GM18517 (cell line): ENCODE results near the gene PFKP.

Experiments used
- ATAC-seq: cut with Tn5 transposase; IDR thresholded peaks from one replicate; pipeline ENCODE4 v1.9.1; 2021; ENCODE audit warnings: mild to moderate bottlenecking, moderate library complexity; ENCODE audit not compliant: unreplicated experiment

PFKP gene

DNA sequence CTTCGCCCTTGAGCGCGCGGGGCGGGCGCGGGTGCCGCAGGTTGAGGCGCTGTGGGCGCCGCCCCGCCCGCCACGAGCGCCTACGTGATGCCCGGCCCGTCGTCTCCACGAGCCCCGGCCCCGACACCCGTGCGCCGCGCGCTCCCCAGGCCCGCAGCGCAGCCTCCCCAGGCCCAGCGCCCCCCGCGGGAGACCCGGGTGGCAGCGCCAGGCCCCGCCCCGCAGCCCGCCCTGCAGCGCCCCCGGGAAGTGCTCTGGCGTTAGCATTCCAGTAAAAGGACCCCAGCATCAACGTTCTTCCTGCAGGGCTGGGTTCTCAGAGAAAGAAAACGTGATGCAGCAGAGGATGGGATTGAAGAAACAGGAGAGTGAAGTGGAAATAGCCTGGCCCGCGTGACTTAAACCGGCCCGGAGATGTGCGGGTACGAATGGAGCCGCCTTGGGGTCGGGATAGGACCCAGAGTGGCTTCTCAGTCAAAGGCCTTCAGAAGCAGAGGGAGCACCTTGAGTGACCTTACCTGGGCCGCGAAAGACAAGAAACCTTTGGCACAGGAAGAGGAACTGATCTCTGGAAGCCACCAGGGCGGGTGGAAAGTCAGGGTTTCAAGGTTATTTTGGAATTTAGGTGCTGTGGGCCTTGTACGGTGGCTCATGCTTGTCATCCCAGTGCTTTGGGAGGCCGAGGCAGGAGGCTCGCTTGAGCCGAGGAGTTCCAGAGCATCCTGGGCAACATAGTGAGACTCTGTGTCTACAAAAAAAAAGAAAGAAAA, 1.8 kb downstream of the PFKP start:
- ATAC-seq: peak; percentile 34

DNA sequence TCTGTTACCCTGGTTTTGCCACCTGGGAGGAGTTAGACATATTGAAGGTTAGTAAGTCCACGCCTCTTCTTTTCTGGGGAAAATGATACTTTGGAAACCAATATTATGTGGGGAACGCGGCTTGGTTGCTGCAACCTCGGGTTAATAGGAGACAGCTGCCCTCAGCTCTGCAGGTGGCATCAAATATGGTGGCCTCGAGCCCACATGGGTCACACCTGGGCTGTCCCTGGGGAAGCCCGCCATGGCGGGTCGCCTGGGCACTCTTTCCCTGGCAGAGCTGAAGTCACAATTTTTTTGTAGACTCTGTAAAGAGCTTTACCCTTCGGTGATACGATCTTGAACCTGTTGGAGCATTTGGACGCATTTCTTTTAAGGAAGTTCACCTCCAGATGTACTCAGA, 2.5 kb downstream of the PFKP start:
- ATAC-seq: no peak

DNA sequence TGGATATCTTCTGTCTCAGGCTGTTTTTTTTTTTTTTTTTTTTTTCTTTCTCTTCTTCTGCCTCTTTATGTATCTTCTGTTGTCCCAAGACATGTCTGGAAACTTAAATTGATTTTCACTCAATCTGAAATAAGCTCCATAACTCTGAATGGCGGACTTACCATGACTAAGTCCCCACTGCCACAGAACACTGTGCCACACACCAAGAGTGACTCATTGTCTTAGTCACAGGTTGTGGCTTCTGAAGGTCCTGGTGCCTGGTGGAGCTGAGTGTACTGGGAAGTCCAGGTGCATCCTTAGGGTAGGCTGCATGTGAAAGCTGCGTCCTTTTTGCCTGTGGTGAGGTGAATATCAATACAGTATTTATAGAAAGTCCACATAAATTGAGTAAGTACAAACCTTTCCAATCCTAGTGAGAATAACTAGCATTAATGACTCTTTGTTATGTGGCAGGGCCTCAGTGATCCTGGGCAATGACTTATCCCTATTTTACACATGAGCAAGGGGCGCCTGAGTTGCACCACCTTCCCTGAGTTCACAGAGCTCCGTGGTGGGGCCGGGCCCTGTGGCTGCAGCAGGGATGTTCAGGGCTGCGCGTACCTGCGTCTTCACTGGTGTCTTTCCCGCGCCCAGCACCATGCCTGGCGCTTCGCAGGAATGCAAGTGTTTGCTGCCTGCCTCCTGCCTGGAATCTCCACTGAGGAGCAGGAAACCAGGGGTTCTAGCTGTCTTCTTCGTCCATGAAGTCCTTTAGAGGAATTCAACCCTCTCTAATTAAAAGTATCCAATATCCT, 4.3 kb downstream of the PFKP start:
- no peak for ATAC-seq

DNA sequence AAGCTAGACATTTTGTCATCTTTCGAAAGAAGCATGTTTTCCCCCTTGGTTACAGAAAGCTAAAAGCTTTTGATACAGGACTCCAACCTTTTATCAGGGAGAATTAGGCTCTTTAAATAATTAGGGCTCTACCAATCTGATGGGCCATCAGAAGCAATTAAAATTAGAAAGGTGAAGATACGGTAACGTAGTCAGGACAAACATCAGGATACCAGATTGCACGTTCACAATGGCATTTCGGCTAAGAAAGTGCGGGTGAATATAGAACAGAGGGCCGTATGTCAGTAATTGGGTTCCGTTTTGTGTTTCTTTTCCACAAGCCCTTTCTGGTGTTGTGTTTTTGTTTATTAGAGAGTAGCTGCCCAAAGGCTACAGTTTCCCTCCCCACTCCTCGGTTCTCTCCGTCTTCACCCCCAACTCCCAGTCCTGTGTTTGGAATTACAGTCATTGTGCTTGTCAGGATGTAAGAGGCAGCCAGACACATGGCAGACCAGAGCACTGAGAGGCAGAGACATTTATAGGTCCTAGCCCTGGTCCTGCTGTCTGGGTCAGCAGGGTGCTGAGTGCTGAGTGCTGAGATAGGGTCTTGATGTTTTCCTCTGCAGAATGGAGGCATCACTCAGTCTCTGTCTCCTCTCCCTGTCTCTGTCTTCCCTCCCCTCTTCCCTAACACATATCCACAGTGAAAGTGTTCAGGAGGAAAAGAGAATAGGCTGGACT, 5.5 kb downstream of the PFKP start:
- no peak for ATAC-seq

DNA sequence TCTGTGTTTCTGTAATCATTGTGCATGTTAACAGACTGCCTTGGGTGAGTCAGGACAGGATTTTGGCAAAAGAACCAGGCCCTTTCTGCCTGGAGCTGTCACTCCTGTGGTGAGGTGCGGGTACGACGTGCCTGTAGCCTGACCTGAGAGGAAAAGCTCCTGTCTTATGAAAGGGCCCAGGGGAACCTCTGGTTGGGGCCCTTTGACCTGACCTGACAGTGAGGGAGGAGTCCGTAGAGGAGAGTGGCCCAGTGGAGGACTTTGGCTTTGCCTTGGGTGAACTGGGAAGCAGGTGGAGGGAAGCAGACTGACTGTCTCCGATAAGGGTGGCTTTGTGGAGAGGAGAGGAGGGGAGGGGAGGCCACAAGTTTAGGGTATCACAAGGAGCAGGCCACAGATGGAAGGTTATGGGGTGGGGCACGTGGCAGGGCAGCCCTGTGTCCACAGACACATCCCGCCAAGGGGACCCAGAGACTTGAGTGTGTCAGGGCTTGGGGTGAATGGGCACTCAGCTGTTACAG, 6.9 kb downstream of the PFKP start:
- no peak for ATAC-seq

DNA sequence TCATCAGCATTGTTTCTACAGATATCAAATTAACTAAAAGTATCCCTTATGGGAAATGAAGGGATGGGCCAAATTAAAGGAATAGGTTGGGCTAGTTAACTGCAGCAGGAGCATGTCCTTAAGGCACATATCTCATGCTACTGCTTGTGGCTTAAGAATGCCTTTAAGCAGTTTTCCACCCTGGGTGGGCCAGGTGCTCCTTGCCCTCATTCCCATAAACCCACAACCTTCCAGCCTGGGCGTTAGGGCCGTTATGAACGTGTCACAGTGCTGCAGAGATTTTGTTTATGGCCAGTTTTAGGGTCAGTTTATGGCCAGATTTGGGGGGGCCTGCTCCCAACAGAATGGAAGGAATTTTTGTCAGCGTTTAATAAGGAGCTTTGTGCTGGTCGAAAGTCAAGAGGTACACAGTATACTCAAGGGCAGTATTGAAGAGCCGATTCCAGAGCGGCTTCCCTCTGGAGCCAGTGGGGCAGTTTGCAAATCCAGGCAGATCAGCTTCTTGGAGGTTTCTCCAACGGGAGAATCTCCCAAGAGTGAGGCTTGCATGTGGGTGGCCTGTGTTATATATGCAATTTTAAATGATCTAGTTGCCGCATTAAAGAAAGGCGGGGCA, 7.7 kb downstream of the PFKP start:
- no peak for ATAC-seq

DNA sequence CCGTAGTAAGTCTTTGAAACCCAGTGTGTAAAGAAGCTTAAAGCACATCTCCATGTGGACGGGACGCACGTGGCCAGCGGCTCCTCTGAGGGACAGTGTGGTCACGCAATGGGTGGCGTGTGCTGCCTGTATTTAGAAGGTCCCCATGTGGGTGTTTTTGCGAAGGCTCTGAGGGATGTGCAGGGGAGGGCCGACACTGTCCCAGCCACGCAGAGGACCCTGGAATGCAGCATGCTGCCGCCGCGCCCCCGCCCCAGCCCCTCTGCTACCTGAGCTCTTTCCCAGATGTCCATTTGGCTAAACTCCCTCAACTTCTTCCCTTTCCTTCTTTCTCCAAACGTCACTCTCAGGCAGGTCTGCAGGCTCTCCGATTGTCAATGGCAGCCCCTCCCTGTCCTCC, 8.8 kb downstream of the PFKP start:
- no peak for ATAC-seq

DNA sequence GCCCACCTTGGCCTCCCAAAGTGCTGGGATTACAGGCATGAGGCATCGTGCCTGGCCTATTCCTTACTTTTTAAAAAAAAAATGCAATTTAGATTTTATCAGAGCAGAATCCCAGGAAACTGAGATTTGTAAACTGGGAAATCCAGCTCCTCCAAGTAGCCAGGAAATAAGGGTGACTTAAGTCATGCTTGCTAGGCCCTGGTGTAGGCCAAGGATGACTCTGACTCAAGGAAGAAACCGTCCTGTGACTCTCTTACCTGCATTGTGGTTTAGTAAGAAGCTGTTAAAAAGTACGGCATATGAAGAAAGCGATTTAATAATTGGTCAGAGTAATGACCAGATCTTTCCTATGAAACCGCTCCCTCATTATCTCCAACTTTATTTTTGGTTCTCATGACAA, 10.2 kb downstream of the PFKP start:
- no peak for ATAC-seq

DNA sequence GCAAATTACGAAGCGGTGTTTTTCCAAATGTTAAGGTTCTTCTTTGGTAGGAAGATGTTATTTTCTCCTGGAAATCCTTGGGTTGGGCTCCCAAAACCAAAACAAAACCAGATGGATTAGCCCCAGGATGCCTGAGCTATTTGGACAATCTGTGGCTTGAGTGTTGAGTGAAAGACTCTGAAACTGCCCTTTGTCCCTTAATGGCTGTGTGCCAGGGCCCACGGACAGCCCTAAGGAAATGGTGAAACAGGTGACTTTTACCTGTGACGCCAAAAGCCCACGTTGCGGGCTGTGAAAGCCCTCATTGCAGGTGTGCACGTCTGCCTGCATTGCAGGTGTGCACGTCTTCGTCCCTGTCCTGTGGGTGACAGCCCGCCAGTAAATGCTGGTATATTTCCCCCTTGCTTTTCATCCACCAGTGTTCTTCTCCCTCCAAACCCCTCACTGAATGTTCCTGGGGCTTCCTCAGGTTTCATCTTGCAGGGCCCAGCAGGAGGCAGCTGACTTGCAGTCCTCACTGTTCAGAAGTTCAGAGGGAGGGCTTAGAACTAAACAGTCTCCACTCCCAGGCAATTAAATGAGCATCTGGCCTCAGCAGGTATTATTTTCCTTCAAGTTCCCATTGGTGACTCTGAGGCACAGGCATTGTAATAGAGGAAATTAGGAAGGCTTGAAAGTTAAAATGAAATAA, 10.7 kb downstream of the PFKP start:
- no peak for ATAC-seq

DNA sequence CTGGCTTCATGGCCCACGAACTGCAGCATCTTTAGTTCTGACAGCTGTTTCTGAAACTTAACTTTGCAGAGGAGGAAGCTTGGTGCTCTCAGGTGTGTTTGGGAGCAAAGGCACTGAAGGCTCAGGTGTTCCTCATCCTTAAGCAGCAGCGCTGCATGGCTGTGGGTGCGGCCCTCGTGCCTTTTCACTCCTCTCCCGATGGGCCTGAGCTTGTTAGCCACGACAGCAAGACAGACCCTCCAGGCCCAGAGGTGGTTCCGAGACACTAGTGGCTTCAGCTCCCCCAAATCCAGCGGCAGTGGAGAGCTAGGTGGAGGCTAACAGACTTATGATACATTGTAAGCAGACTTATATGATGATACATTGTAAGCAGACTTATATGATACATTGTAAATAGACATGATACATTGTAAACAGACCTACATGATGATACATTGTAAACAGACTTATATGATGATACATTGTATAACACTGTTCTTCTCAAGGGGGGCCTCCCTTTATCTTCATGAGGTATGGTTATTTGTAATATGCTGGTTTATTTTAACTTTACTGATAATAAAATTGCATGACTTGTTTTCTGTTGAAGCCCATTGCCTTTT, 14.1 kb downstream of the PFKP start:
- ATAC-seq: no peak

DNA sequence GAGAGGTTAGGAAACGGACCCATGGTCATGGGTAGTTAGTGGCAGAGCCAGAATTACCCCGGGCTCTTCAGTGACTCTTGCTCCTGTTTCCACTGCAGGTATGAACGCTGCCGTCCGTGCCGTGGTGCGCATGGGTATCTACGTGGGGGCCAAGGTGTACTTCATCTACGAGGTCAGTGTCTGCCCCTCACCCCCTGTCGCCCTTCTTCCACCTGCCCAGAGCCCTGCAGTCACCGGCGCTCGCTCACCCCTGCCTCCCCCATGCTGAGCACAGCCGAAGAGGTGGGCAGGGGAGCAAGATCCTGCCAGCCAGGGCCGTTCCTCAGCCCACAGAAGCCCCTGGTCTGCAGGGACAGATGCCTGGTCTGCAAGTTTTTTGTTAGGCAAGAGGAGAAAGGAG, 14.9 kb downstream of the PFKP start:
- no peak for ATAC-seq

DNA sequence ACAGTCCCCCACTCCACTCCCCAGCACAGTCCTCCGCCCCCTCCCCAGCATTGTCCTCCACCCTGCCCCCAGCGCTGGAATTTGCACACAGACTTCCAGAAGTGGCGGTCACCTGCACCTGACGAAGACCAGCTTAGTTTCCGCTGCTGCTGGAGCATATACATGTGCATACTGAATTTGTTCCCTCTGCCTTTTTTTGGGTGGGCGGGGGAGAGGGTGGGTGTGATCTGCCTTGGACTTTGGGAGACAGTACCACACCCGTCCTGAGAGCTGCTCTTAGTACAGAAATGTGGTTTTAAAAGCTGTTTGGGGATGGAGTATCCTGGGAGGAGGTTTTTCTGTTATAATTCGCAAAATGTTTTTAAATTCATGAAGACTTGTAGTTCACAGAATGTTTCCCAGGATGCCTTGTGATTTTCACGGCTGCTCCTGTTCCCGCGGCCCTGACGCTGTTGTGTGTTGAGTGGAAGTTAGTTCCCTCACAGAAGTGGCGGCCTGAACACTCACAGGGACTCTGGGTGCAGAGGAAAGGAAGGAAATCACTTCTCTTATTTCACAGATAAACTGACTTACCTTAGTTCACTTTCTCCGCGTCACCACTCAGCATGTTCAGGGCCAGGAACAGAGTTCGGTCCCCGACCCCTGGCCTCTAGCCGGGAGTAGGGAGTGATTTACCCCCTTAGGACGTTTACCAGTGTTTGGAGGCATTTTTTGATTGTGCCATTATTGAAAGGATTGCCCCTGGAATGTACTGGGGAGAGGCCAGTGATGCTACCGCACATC, 18.6 kb downstream of the PFKP start:
- ATAC-seq: no peak

DNA sequence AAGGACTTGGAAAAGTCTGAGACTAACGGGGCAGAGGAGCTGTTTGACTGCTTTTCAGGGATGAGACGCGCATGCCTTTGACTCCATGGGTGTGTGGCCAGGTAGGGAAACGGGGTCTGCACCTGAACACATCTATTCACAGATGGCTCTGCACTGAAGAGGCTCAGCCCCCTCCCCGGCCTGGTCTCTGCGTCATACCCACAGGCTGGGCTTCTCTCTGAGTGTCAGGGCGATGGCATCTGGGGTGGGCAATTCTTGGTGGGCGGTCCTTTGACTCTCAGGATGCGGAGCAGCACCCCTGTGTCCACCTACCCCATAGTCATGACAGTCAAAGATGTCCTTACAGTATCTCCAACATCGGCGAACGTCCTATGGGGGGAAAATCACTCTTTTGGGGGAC, 23.0 kb downstream of the PFKP start:
- ATAC-seq: no peak

DNA sequence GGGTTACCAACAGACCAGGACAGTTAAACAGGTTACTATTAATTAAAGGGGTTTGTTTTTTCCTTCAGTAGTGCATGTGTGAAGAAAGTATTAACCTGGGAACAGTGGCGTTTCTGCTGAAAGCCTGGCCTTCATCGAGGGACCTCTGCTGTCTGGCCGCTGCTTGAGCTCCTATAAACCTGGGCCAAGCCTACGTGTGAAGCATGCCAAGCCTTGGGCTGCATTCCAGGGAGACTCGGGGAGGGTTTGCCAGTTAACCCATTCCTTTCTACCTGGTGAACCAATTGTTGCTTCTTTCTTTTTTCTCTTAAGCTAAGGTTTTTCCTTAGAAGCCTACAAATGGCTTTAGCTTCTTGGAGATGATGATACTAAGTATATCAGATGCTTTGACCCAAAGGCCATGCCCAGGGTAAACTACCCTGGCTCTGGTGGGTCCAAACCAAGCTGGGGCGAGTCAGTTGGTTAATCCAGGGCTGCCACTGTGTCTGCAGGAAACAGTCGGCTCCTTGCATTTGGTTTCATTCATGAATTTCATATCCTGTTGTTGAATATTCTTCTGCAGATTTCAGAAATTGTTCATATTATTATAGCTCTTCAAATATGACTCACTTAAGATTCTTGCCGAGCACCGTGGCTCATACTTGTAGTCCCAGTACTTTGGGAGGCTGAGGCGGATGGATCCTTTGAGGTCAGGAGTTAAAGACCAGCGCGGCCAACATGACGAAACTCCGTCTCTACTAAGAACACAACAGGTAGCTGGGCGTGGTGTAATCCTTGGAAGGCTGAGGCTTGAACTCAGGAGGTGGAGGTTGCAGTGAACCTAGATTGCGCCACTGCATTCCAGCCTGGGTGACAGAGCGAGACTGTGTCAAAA, 23.8 kb downstream of the PFKP start:
- ATAC-seq: no peak

DNA sequence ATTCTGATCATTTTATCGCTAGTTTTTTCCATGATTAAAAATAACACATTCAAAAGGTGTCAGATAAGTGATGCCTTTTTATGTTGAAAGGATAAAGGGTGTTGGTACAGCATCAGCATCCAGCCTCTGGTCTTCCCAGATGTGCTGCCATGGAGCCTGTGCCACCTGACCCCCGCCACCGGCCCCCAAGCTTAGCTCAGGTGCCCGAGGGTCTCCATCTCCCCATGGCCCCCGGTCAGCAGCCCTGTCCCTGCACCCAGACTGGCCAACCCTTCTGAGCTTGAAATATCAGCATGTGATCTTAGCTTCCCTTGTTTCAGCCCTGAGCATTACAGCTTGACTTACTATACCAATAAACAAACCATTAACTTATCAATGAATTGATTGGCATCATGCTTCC, 24.6 kb downstream of the PFKP start:
- ATAC-seq: no peak

DNA sequence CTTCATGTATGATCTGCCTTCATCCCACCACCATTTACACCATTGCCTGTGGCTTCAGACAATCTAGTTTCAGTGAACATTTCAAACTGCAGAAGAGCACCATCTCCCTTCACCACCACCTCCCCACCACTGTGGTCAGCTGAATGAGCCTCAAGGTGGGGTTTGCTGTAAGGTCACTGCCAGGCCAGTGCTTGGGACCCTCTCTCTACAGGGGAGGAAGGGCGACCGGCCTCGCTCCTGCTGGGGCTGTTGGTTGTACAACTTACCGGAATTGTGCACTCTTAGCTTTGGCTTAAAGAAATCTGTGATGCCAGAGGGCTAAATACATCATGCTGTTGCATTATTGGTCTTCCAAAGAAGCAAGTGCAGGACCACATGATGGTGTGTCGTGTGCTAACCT, 26.6 kb downstream of the PFKP start:
- no peak for ATAC-seq

DNA sequence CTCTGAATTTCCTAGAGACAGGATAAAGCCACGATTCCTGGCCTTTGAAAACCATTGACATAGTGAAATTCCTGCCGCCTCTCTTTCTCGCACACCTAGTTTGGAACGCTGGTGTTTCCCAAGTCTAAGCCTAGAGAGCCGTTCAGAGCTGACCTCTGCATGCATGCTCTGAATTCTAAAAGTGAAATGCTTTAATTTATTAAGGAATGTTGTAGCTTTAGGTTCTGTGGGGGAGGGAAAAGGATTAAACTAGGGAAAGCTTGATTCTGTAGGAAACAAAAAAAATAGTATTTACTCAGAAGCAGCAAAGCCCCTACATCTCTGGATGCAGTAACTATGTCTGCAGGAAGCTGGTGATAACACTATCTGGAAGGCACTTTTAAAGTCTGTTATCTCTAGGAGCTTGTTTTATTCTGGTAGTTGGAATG, 27.3 kb downstream of the PFKP start:
- ATAC-seq: no peak

DNA sequence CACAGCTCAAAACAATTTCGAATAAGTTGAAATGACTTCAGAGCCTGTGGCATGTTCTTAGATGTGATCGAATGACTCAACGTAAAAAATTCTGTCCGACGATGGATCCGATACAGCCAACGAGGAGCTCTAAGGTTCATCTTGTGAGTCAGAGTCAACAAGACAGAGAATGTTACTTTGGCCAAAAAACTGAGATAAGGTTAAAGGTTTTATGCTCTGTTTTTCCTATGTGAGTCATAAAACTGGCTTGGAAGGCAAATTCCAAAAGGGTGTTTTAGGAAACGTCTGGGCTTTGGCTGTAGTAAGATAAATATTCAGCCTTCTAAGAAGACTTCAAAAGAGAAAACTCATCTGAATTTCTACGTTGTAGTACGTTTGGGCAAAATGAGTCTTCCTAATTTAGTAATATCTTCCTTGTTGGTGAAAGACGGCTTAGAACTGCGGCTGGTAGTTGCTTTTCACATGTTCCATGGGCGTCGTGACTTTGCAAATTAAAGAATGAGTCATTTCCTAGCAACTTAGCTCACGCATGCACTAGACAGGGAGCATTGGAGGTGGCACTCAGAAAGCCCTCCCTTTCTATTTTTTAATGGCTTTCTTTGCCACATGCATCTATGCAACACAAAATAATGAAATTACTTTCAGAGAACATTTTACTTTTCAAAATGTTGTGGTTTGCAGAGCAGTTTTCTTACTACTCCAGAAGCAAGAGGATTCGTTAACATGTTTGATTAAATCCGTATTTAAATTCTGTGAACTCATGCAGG, 28.2 kb downstream of the PFKP start:
- ATAC-seq: peak; percentile 73
